HepG2 (cell line): ENCODE data around the gene SPNS2. TPM values are rescaled to one million over a fixed set of nuclear protein-coding genes. Genes with fewer than 3 reads are reported as not detected.

Experiments used
- ATAC-seq: fragments of 200-7000 bp; cut with Tn5 transposase; 3 replicates; pipeline ENCODE4 v1.9.1; 2020; ENCODE audit warnings: mild to moderate bottlenecking, moderate library complexity
- BruUV-seq: library from RNA; stranded (reverse); fragments of 400-500 nt; replicated peaks from 2 replicates; lab custom pipeline; 2021; lab: Mats Ljungman, UMichigan
- CTCF ChIA-PET: fragments of 300-600 bp; formaldehyde crosslinking; extraction: SDS; loops from one replicate; lab custom pipeline; 2021; ENCODE audit warnings: low total read pairs, inconsistent platforms, low intra/inter-chr PET ratio; lab: Yijun Ruan, JAX
- POLR2A ChIA-PET: fragments of 350-600 bp; sonication (Branson Sonifier 250); formaldehyde crosslinking; loops from one replicate; lab custom pipeline; 2020; ENCODE audit warnings: antibody characterized with exemption, inconsistent platforms; lab: Yijun Ruan, JAX
- DNase-seq: peaks from one replicate; pipeline ENCODE4 v3.0.0-alpha.2; 2015; ENCODE audit warnings: low spot score
- FAIRE-seq: peaks from 3 replicates; lab custom pipeline; 2011; peaks lifted over from hg19 to GRCh38; lab: Jason Lieb, UNC
- H2AFZ ChIP-seq: one replicate; pipeline ENCODE4 v1.6.1; 2011; ENCODE audit warnings: low read length, inconsistent platforms
- H3K27ac ChIP-seq: fragments of 300-600 bp; 3 replicates; pipeline ENCODE4 v1.8.0; 2011; ENCODE audit warnings: mixed run types, mild to moderate bottlenecking, mixed read lengths, low read length, inconsistent platforms; ENCODE audit not compliant: insufficient read depth; ENCODE audit errors: extremely low read length
- H3K27me3 ChIP-seq, 2 experiments: fragments of 200-600 bp in 1 of 2; 2 replicates in 1 of 2; 3 replicates in 1 of 2; pipeline versions ENCODE4 v1.6.0 to v1.8.0; 2011; ENCODE audit warnings: low read length in 2 of 2, mild to moderate bottlenecking in 2 of 2, moderate library complexity in 2 of 2, inconsistent platforms in 1 of 2; ENCODE audit not compliant: insufficient read depth in 2 of 2, control insufficient read depth in 1 of 2
- H3K36me3 ChIP-seq, 2 experiments: fragments of 200-600 bp in 1 of 2; replicated peaks in 1 of 2; 2 replicates in 1 of 2; 3 replicates in 1 of 2; pipeline versions ENCODE4 v1.5.1 to v1.8.0; 2011; ENCODE audit warnings: low read length in 2 of 2, inconsistent platforms in 1 of 2; ENCODE audit not compliant: insufficient read depth in 2 of 2, control insufficient read depth in 1 of 2
- H3K4me1 ChIP-seq: 2 replicates; pipeline ENCODE4 v1.5.1; 2012; ENCODE audit warnings: low read length, inconsistent platforms; ENCODE audit not compliant: insufficient read depth
- H3K4me2 ChIP-seq: 2 replicates; pipeline ENCODE4 v1.6.0; 2011; ENCODE audit warnings: low read depth, low read length, inconsistent platforms
- H3K4me3 ChIP-seq, 3 experiments: fragments of 200-600 bp in 1 of 3; sonication (generic), shearing (Covaris generic) in 1 of 3; replicated peaks in 1 of 3; 2 replicates each; pipeline ENCODE4 v1.5.1; 2011 to 2016; ENCODE audit warnings: low read length in 3 of 3, inconsistent platforms in 2 of 3, low read depth in 2 of 3, mild to moderate bottlenecking in 2 of 3, control low read depth in 1 of 3, mixed read lengths in 1 of 3; ENCODE audit not compliant: insufficient read depth in 1 of 3
- H3K79me2 ChIP-seq: one replicate; pipeline ENCODE4 v1.6.1; 2011; ENCODE audit warnings: low read length, inconsistent platforms; ENCODE audit not compliant: insufficient read depth
- H3K9ac ChIP-seq: 2 replicates; pipeline ENCODE4 v1.6.0; 2011; ENCODE audit warnings: mild to moderate bottlenecking, low read depth, low read length, inconsistent platforms; ENCODE audit not compliant: insufficient read depth
- H3K9me3 ChIP-seq: 2 replicates; pipeline ENCODE4 v1.5.1; 2012; ENCODE audit warnings: mild to moderate bottlenecking, low read length
- H4K20me1 ChIP-seq: 2 replicates; pipeline ENCODE4 v1.6.0; 2011; ENCODE audit warnings: inconsistent platforms, mild to moderate bottlenecking, low read length, moderate library complexity; ENCODE audit not compliant: insufficient read depth
- CBX5 ChIP-seq: sonication (generic); formaldehyde crosslinking; IDR thresholded peaks from 2 replicates; pipeline ENCODE4 v1.4.0; 2020; ENCODE audit warnings: missing genetic modification reagents, borderline replicate concordance
- CEBPG ChIP-seq: IDR thresholded peaks from 2 replicates; pipeline ENCODE4 v1.6.1; 2016
- FOXA1 ChIP-seq, 2 experiments: fragments of 450-650 bp in 1 of 2; sonication (generic) in 1 of 2; formaldehyde crosslinking in 1 of 2; IDR thresholded peaks; 2 replicates each; pipeline versions ENCODE4 v1.4.0 to v1.6.1; 2016 to 2020; ENCODE audit warnings: missing genetic modification reagents in 1 of 2
- HOXA3 ChIP-seq: sonication (generic); formaldehyde crosslinking; IDR thresholded peaks from 2 replicates; pipeline ENCODE4 v1.5.0; 2020; ENCODE audit warnings: missing genetic modification reagents
- KDM6A ChIP-seq: IDR thresholded peaks from 2 replicates; pipeline ENCODE4 v1.6.1; 2016; ENCODE audit warnings: low read depth
- PITX1 ChIP-seq: sonication (generic); formaldehyde crosslinking; IDR thresholded peaks from 2 replicates; pipeline ENCODE4 v1.5.1; 2020; ENCODE audit warnings: mild to moderate bottlenecking, missing genetic modification reagents
- SNAI1 ChIP-seq: sonication (generic); formaldehyde crosslinking; IDR thresholded peaks from 2 replicates; pipeline ENCODE4 v1.5.0; 2020; ENCODE audit warnings: mild to moderate bottlenecking, missing genetic modification reagents, borderline replicate concordance
- TEAD3 ChIP-seq: optimal IDR thresholded peaks from 2 replicates; pipeline ENCODE3; 2016; ENCODE audit warnings: borderline replicate concordance
- ZMYM4 ChIP-seq: sonication (generic); formaldehyde crosslinking; IDR thresholded peaks from 2 replicates; pipeline ENCODE4 v1.8.1; 2023; ENCODE audit warnings: mild to moderate bottlenecking, missing genetic modification reagents
- ZNF513 ChIP-seq: sonication (generic); formaldehyde crosslinking; conservative IDR thresholded peaks from 2 replicates; pipeline ENCODE4 v1.5.0; 2020; ENCODE audit warnings: missing genetic modification reagents
- WGBS: methylation state at CpG from one replicate; pipeline ENCODE4 v1.1.6; 2017; ENCODE audit warnings: low lambda C conversion rate; 5-methylcytosine and 5-hydroxymethylcytosine counted together
- in situ Hi-C: cut with HindIII; loops from 2 replicates; pipeline ENCODE4 v1.10.0; 2017; ENCODE audit warnings: low pct_unique_long_range_greater_than_20kb; ENCODE audit not compliant: extremely low pct_ligation_motif_present
- intact Hi-C: fragments of 100-400 bp; cut with micrococcal nuclease; formaldehyde crosslinking; loops from one replicate; pipeline ENCODE4 v1.10.0; 2022; ENCODE audit not compliant: unreplicated experiment
- polyA plus RNA-seq, 8 experiments: library from polyadenylated mRNA; depleted of rRNA in 3 of 8; stranded (reverse) in 7 of 8; unstranded in 1 of 8; fragments of >200 nt; fragmentation: Illumina TruSeq in 4 of 8; extraction: Trizol in 4 of 8; gene quantifications; 2 replicates each; pipeline versions ENCODE4 v1.2.1 to v1.2.3, GENCODE V29; 2011 to 2016; ENCODE audit warnings: low read depth in 4 of 8, missing spikeins in 1 of 8, mixed read lengths in 1 of 8; ENCODE audit not compliant: insufficient read depth in 1 of 8
- total RNA-seq, 5 experiments: library from RNA; depleted of rRNA; stranded (reverse); fragments of >200 nt; fragmentation: Illumina TruSeq; extraction: Trizol; gene quantifications; 2 replicates each; pipeline ENCODE4 v1.2.3, GENCODE V29; 2016; ENCODE audit warnings: low read depth in 1 of 5
- TF ChIP-seq, protein P1 (sequence below): sonication (generic); formaldehyde crosslinking; conservative IDR thresholded peaks from 2 replicates; pipeline ENCODE4 v1.4.0; 2020; ENCODE audit warnings: mild to moderate bottlenecking, missing genetic modification reagents, moderate library complexity
- TF ChIP-seq, protein P2 (sequence below): sonication (generic); formaldehyde crosslinking; IDR thresholded peaks from 2 replicates; pipeline ENCODE4 v1.4.0; 2020; ENCODE audit warnings: missing genetic modification reagents
- TF ChIP-seq, protein P3 (sequence below): sonication (generic); formaldehyde crosslinking; IDR thresholded peaks from 2 replicates; pipeline ENCODE4 v1.4.0; 2020; ENCODE audit warnings: missing genetic modification reagents

Gene SPNS2
- total and polyA plus RNA-seq, 2 of the 13 experiments (the other 11 are each of a cell fraction or from before 2014, with no cell fraction given): 0.01 TPM; not detected in 1

- no TSS peak for BruUV-seq
- in situ Hi-C loops (no loop called here), intact Hi-C loops (no loop called here)
- POLR2A ChIA-PET: interaction anchor here (0.7 kb wide), 1 partner anchor 124 kb away, joined by 3 read pairs; no protein-coding TSS in a partner anchor
- DNase-seq (peak; percentile 82), FAIRE-seq (peak; percentile 93), ATAC-seq (peak; percentile 94)
- CTCF ChIA-PET: no interaction called here
- H3K79me2 ChIP-seq: no peaks in the 10 kb centered on the region
- H3K4me1 ChIP-seq: peaks cover 36% of the 10 kb centered on the region
- H3K27ac ChIP-seq: peak overlapping the region; percentile 14
- H3K4me3 ChIP-seq: no peak overlapping the region
- WGBS: 42% methylated on average over 9 of the region's 9 CpGs
- no peaks in the 10 kb centered on the region for H3K9me3 ChIP-seq
- H4K20me1 ChIP-seq: no peaks in the 10 kb centered on the region
- peak overlapping the region; percentile 57 for H3K4me2 ChIP-seq
- H3K9ac ChIP-seq: no peak overlapping the region
- no peak overlapping the region for H2AFZ ChIP-seq
- peaks cover 0 to 1% of the 10 kb centered on the region in 2 experiments; a peak in 2 of 5 replicates for H3K27me3 ChIP-seq
- no peaks in the 10 kb centered on the region for H3K36me3 ChIP-seq
- TF ChIP-seq, protein P1, sequence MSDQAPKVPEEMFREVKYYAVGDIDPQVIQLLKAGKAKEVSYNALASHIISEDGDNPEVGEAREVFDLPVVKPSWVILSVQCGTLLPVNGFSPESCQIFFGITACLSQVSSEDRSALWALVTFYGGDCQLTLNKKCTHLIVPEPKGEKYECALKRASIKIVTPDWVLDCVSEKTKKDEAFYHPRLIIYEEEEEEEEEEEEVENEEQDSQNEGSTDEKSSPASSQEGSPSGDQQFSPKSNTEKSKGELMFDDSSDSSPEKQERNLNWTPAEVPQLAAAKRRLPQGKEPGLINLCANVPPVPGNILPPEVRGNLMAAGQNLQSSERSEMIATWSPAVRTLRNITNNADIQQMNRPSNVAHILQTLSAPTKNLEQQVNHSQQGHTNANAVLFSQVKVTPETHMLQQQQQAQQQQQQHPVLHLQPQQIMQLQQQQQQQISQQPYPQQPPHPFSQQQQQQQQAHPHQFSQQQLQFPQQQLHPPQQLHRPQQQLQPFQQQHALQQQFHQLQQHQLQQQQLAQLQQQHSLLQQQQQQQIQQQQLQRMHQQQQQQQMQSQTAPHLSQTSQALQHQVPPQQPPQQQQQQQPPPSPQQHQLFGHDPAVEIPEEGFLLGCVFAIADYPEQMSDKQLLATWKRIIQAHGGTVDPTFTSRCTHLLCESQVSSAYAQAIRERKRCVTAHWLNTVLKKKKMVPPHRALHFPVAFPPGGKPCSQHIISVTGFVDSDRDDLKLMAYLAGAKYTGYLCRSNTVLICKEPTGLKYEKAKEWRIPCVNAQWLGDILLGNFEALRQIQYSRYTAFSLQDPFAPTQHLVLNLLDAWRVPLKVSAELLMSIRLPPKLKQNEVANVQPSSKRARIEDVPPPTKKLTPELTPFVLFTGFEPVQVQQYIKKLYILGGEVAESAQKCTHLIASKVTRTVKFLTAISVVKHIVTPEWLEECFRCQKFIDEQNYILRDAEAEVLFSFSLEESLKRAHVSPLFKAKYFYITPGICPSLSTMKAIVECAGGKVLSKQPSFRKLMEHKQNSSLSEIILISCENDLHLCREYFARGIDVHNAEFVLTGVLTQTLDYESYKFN: peak; percentile 88
- peak; percentile 56 for TF ChIP-seq CEBPG (CRISPR knock-in tag)
- 0 out of 2 replicates have a peak, but pooled peaks have one; percentile 24 for TF ChIP-seq CBX5 (CRISPR knock-in tag)
- TF ChIP-seq, protein P2, sequence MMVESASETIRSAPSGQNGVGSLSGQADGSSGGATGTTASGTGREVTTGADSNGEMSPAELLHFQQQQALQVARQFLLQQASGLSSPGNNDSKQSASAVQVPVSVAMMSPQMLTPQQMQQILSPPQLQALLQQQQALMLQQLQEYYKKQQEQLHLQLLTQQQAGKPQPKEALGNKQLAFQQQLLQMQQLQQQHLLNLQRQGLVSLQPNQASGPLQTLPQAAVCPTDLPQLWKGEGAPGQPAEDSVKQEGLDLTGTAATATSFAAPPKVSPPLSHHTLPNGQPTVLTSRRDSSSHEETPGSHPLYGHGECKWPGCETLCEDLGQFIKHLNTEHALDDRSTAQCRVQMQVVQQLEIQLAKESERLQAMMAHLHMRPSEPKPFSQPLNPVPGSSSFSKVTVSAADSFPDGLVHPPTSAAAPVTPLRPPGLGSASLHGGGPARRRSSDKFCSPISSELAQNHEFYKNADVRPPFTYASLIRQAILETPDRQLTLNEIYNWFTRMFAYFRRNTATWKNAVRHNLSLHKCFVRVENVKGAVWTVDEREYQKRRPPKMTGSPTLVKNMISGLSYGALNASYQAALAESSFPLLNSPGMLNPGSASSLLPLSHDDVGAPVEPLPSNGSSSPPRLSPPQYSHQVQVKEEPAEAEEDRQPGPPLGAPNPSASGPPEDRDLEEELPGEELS (CRISPR knock-in tag): peak; percentile 62; the same call in 1 of the 2 replicates
- no peak for TF ChIP-seq ZNF513 (CRISPR knock-in tag)
- TF ChIP-seq PITX1 (CRISPR knock-in tag): peak; percentile 41; the same call in 1 of the 2 replicates
- peak; percentile 42; the same call in 1 of the 2 replicates for TF ChIP-seq ZMYM4
- TF ChIP-seq FOXA1 (IDR thresholded peaks at IDR 0.05): peak; percentile 38; the same call in 1 of the 2 replicates
- peak; percentile 97 for TF ChIP-seq FOXA1 (CRISPR knock-in tag; IDR thresholded peaks at IDR 0.05)
- peak; percentile 39 for TF ChIP-seq TEAD3
- peak; percentile 49 for TF ChIP-seq HOXA3 (CRISPR knock-in tag)
- TF ChIP-seq, protein P3, sequence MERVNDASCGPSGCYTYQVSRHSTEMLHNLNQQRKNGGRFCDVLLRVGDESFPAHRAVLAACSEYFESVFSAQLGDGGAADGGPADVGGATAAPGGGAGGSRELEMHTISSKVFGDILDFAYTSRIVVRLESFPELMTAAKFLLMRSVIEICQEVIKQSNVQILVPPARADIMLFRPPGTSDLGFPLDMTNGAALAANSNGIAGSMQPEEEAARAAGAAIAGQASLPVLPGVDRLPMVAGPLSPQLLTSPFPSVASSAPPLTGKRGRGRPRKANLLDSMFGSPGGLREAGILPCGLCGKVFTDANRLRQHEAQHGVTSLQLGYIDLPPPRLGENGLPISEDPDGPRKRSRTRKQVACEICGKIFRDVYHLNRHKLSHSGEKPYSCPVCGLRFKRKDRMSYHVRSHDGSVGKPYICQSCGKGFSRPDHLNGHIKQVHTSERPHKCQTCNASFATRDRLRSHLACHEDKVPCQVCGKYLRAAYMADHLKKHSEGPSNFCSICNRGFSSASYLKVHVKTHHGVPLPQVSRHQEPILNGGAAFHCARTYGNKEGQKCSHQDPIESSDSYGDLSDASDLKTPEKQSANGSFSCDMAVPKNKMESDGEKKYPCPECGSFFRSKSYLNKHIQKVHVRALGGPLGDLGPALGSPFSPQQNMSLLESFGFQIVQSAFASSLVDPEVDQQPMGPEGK (CRISPR knock-in tag): peak; percentile 43; the same call in 1 of the 2 replicates
- TF ChIP-seq KDM6A: peak; percentile 63; the same call in 1 of the 2 replicates
- TF ChIP-seq SNAI1: no peak
Observed at GRCh38 chr17:4453812-4454591, 44.7 kb upstream of the SPNS2 start.
